ENCODE measurements around the gene PLA1A. TPM values are rescaled to one million over a fixed set of nuclear protein-coding genes. Genes with fewer than 3 reads are reported as not detected.
"Not testable (repeated sequence)": the region's sequence is repeated elsewhere in the genome, so short reads cannot be mapped to it uniquely, and the experiment has no call there.

PLA1A gene
- total RNA-seq, 1 donor, result not detected

DNA sequence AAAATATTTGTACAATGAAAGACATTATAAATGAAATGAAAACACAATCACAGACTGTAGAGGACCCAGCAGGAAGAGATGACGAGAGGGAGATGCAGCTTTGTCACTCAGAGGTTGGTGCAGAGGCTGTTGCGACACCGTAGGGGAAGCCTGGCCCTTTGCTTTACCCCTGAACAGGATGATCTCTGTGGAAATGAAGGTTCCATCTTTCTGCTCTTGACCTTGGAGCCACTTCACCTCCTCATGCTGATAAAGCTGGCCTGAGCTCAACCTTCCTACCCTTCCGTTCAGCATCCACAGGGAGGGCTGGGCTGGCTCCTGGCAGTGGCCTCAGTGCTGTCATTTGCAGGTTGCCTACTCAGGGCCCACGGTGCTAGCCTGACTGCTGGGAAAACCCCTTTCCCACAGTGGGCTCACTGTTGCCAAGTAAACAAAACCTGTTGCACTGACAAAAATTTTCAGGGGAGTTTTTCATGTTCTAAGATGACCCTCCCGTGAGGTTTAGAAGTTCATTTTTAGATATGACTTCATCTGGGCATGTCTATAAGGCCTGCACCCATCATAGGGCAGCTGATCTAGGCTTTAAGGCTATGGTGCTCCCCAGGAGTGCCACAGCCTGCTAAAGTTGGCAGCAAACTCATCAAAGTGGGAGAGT lies 35.3 kb upstream of the PLA1A start:
- no peak for DNase-seq (ENCODE audit: low read depth)
- H3K4me3 ChIP-seq (ENCODE audit: low read depth, low read length), result no peak overlapping the region
- TF ChIP-seq, protein P1, sequence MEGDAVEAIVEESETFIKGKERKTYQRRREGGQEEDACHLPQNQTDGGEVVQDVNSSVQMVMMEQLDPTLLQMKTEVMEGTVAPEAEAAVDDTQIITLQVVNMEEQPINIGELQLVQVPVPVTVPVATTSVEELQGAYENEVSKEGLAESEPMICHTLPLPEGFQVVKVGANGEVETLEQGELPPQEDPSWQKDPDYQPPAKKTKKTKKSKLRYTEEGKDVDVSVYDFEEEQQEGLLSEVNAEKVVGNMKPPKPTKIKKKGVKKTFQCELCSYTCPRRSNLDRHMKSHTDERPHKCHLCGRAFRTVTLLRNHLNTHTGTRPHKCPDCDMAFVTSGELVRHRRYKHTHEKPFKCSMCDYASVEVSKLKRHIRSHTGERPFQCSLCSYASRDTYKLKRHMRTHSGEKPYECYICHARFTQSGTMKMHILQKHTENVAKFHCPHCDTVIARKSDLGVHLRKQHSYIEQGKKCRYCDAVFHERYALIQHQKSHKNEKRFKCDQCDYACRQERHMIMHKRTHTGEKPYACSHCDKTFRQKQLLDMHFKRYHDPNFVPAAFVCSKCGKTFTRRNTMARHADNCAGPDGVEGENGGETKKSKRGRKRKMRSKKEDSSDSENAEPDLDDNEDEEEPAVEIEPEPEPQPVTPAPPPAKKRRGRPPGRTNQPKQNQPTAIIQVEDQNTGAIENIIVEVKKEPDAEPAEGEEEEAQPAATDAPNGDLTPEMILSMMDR (IDR thresholded peaks at IDR 0.05; ENCODE audit: insufficient read depth, low read depth, low read length), result no peak

GRCh38 chr3:119563334-119563733 lies 34.4 kb upstream of the PLA1A start:
- not testable (repeated sequence) for H3K4me3 ChIP-seq (ENCODE audit: low read depth, low read length); DNase-seq (ENCODE audit: low read depth)

- no peak overlapping the region for H3K4me3 ChIP-seq (ENCODE audit: low read depth, low read length)
- DNase-seq (ENCODE audit: low read depth), result no peak
- TF ChIP-seq, protein P1 (IDR thresholded peaks at IDR 0.05; ENCODE audit: insufficient read depth, low read depth, low read length), result no peak
Observed at GRCh38 chr3:119569156-119569555, 28.5 kb upstream of the PLA1A start.

DNA sequence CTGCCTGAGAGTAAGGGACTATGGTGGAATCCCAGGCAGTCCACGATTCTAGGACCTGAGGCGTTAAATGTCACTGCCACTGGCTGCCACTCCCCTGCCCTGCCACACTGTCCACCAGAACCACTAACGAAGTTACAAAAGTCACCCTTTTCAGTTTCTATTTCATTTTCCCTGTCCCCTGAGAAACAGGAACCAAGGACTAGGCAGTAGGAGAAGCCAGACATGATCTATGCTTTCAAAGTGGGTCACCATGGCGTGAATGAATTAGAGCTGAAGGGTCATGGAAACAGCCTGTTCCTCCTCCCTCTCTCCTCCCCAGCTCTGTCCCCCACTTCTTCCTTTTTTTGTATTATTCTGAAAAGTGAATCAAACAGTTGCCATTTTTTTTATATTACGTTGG lies 27.5 kb upstream of the PLA1A start:
- no peak for DNase-seq (ENCODE audit: low read depth)
- TF ChIP-seq, protein P1 (IDR thresholded peaks at IDR 0.05; ENCODE audit: insufficient read depth, low read depth, low read length), result no peak
- H3K4me3 ChIP-seq (ENCODE audit: low read depth, low read length), result no peak overlapping the region

GRCh38 chr3:119571230-119571629 lies 26.5 kb upstream of the PLA1A start:
- DNase-seq (ENCODE audit: low read depth), result no peak
- H3K4me3 ChIP-seq (ENCODE audit: low read depth, low read length), result no peak overlapping the region
- TF ChIP-seq, protein P1 (IDR thresholded peaks at IDR 0.05; ENCODE audit: insufficient read depth, low read depth, low read length), result no peak

GRCh38 chr3:119571688-119572087 lies 26.0 kb upstream of the PLA1A start:
- TF ChIP-seq, protein P1 (IDR thresholded peaks at IDR 0.05; ENCODE audit: insufficient read depth, low read depth, low read length), result no peak
- DNase-seq (ENCODE audit: low read depth), result no peak
- no peak overlapping the region for H3K4me3 ChIP-seq (ENCODE audit: low read depth, low read length)

DNA sequence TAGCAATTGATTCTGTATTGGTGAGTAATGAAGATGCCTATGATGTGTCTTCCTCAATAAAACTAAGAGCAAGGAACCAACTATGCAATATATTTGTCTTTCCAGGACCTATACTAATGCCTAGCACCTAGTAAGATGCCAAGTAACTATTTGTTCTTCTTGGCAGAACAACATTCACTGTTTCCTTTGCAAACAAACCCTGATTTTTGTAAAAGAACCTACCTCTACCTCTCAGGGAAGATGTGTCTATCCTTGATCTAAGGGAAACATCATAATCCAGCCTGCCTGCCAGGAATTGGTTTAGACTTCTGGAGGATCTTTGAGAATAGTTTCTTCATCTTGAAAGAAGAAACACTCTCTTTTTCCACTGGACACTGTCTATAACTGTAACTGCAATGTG lies 22.2 kb upstream of the PLA1A start:
- TF ChIP-seq, protein P1 (IDR thresholded peaks at IDR 0.05; ENCODE audit: insufficient read depth, low read depth, low read length), result no peak
- DNase-seq (ENCODE audit: low read depth), result no peak
- H3K4me3 ChIP-seq (ENCODE audit: low read depth, low read length), result no peak overlapping the region

Measured in fibroblast of villous mesenchyme (primary cell).